ENCODE data around the gene SLC43A2.

SLC43A2 gene

DNA sequence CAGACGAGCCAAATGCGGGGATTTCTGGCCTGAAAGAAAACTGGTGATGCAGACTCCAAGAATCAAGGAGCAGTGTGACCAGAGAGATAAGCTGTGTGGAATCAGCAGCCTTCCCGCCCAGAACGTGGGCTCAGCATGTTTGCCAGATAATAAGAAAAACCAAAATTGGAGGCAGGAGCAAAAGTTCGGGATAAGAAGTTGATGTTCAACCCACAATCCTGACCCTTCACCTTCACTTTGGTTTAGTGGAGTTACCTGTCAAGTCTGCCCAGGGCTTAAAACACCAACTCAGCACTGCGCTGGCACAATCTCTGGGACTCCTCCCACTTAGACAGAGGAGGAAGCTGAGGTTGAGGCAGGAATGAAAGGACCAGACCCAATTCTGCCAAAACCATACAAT, 3.1 kb downstream of the SLC43A2 start:
- TF ChIP-seq, protein P1, sequence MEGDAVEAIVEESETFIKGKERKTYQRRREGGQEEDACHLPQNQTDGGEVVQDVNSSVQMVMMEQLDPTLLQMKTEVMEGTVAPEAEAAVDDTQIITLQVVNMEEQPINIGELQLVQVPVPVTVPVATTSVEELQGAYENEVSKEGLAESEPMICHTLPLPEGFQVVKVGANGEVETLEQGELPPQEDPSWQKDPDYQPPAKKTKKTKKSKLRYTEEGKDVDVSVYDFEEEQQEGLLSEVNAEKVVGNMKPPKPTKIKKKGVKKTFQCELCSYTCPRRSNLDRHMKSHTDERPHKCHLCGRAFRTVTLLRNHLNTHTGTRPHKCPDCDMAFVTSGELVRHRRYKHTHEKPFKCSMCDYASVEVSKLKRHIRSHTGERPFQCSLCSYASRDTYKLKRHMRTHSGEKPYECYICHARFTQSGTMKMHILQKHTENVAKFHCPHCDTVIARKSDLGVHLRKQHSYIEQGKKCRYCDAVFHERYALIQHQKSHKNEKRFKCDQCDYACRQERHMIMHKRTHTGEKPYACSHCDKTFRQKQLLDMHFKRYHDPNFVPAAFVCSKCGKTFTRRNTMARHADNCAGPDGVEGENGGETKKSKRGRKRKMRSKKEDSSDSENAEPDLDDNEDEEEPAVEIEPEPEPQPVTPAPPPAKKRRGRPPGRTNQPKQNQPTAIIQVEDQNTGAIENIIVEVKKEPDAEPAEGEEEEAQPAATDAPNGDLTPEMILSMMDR (IDR thresholded peaks at IDR 0.05; ENCODE audit: insufficient read depth, low read length, missing control alignments), result no peak
- ChIA-PET POLR2A (no interaction called here), CTCF (interaction anchor here (1.0 to 2.3 kb wide), 2 partner anchors 7 to 23 kb away, joined by 5 to 12 read pairs; partner anchors contain the start of gene RILP)
- no peak for DNase-seq (ENCODE audit: low read depth, low spot score)
- no peak overlapping the region for H3K4me3 ChIP-seq (ENCODE audit: low read depth, low read length)

DNA sequence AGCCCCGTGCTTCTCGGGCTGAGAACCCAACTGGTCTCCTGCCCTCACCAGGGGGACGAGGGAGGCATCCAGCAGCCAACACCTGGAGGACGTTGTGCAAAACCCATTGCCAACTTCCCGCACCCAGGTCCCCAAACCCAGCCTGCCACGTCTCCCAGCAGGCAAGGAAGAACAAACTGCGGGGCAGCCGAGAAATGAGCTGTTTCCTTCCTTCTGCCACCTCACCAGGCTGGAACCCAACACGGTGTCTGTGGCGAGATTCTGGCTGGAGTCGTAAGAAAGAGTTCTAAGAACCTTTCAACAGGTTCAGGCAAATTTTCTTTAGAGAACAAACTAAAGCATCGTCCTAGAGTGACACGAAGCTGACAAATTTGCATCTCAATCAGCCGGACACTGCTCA, 3.6 kb downstream of the SLC43A2 start:
- ChIA-PET POLR2A (no interaction called here), CTCF (interaction anchor here (0.7 to 2.3 kb wide), 2 partner anchors 24 to 51 kb away, joined by 3 to 12 read pairs; partner anchors contain the start of gene RILP)
- TF ChIP-seq, protein P1 (IDR thresholded peaks at IDR 0.05; ENCODE audit: insufficient read depth, low read length, missing control alignments), result no peak
- no peak for DNase-seq (ENCODE audit: low read depth, low spot score)
- H3K4me3 ChIP-seq (ENCODE audit: low read depth, low read length), result no peak overlapping the region

DNA sequence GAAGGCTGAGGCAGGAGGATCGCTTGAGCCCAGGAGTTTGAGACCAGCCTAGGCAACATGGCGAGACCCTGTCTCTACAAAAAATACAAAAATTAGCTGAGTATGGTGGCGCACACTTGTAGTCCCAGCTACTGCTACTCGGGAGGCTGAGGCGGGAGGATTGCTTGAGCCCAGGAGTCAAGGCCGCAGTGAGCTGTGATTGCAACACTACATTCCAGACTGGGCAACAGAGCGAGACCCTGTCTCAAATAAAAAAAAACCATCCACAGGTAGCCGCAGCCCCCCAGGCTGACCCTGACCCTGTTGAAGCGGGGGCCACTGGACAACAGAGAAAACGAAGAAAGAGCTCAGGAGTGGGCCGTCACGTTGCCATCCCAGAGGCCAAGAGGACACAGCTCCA, 4.0 kb downstream of the SLC43A2 start:
- ChIA-PET POLR2A (no interaction called here), CTCF (interaction anchor here (0.5 to 2.3 kb wide), 3 partner anchors 24 to 390 kb away, joined by 3 to 12 read pairs (median 3); partner anchors contain the start of gene RILP)
- no peak for DNase-seq (ENCODE audit: low read depth, low spot score)
- TF ChIP-seq, protein P1 (IDR thresholded peaks at IDR 0.05; ENCODE audit: insufficient read depth, low read length, missing control alignments), result no peak
- H3K4me3 ChIP-seq (ENCODE audit: low read depth, low read length), result no peak overlapping the region

DNA sequence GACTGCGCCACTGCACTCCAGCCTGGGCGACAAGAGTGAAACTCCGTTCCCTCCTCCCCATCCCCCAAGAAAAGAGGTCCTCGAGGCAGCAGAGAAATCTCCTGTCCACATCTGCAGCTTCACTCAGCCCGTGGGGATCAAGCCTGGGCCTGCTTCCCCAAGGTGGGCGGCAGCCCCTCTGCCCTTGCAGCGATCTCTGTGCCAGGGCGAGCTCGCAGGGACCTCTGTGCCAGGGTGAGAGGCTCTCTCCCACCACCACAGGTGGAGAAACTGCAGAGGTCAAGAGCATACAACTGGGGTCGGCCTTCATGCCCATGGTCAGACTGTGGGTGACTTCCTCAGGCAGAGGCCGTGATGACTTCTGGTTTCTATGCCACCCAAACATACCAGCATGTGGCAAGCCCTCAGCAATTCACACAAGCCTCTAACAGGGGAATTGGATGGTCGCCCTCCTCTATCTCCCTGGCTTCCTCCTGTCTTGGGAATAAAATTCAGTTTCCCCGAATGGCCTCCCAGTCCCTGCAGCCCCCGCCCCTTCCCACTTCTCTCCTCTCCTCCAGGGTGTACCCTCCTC, 5.5 kb downstream of the SLC43A2 start:
- CTCF ChIA-PET, result no interaction called here

DNA sequence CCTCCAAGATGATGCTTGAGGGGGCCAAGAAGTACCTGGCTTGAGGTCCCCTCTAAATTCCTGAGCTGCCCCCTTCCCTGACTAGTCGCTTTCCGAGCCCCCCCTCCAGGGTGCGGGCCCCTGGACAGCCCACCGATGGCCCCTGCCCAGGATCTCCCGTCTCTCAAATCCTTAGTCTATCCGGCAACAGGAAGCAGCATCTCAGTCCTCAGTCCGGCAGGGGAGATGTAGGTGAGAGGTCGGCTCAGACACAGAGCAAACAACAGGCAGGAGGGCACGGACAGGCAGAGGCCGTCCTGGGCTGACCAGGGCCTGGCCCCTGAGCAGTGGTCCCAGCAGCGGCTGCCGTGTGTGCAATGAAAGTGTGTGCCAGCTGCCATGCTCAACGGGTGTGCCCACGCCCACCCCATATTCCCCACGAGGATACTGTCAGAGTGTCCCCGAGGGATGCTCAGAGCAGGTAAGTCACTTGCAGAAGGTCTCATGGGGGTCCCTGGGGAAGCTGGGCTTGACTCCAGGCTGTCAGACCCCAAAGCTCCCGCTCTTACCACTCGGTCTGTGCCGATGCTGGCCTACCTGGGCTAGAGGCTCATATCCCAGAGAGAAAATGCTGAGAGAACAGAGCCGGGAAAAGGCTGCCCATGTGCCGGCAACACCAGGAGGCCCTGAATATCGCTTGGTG, 7.2 kb downstream of the SLC43A2 start:
- POLR2A ChIA-PET, result no interaction called here

More for the DNA sequence above, 5.5 kb downstream of the SLC43A2 start:
- H3K4me3 ChIP-seq (ENCODE audit: low read depth, low read length), result no peak overlapping the region
- no peak for DNase-seq (ENCODE audit: low read depth, low spot score)
- TF ChIP-seq, protein P1 (IDR thresholded peaks at IDR 0.05; ENCODE audit: insufficient read depth, low read length, missing control alignments), result no peak
- POLR2A ChIA-PET, result no interaction called here

DNA sequence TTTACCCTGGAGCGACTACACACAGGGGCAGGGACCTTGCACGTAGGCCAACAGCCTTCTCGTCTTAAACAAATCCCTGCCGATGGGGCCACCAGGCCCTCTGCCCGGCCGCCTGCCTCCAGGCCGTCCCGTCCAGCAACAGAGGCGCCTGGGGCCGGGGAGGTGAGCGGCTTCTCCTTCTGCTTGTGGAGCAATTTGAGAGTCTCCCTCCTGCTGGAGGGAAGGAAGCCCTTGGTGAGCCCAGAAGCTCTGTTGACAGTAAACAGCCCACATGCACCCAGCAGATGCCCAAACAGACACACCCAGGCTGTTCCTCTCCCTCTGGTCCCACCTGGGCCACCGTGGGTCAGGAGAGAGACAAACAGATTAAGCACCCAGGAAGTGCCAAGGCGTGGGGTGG, 8.1 kb downstream of the SLC43A2 start:
- TF ChIP-seq, protein P1 (IDR thresholded peaks at IDR 0.05; ENCODE audit: insufficient read depth, low read length, missing control alignments), result no peak
- H3K4me3 ChIP-seq (ENCODE audit: low read depth, low read length), result no peak overlapping the region
- POLR2A ChIA-PET, result no interaction called here
- no peak for DNase-seq (ENCODE audit: low read depth, low spot score)
- CTCF ChIA-PET, result interaction anchor here (0.7 kb wide), 1 partner anchor 13 kb away, joined by 3 read pairs; no protein-coding TSS in a partner anchor

More for the DNA sequence above, 7.2 kb downstream of the SLC43A2 start:
- H3K4me3 ChIP-seq (ENCODE audit: low read depth, low read length), result no peak overlapping the region
- CTCF ChIA-PET, result no interaction called here
- DNase-seq (ENCODE audit: low read depth, low spot score), result no peak
- TF ChIP-seq, protein P1 (IDR thresholded peaks at IDR 0.05; ENCODE audit: insufficient read depth, low read length, missing control alignments), result no peak

Data from AG04449 (cell line).